Activated CD4-positive, alpha-beta T cell treated with anti-CD3 and anti-CD28 coated beads for 36 hours (primary cell): ENCODE measurements around the gene PKNOX2. TPM values are rescaled to one million over a fixed set of nuclear protein-coding genes. Genes with fewer than 3 reads are reported as not detected.

Experiments used
- ATAC-seq: fragments of 200-7000 bp; cut with Tn5 transposase; one replicate; pipeline ENCODE4 v1.10.0; 2021; ENCODE audit warnings: mild to moderate bottlenecking, moderate library complexity
- CTCF ChIA-PET: fragments of 350-600 bp; sonication (Branson Sonifier 250); formaldehyde crosslinking; loops from one replicate; lab custom pipeline; 2021; ENCODE audit warnings: antibody characterized with exemption; lab: Charles Lee
- POLR2A ChIA-PET: fragments of 350-600 bp; sonication (Branson Sonifier 250); formaldehyde crosslinking; loops from one replicate; lab custom pipeline; 2021; ENCODE audit warnings: antibody characterized with exemption, inconsistent platforms; lab: Charles Lee
- DNase-seq: peaks from one replicate; pipeline ENCODE4 v3.0.0-alpha.2; 2020
- H3K27ac Mint-ChIP-seq: one replicate; pipeline ENCODE4 v1.8.0; 2021; ENCODE audit warnings: mixed read lengths
- H3K27me3 Mint-ChIP-seq: one replicate; pipeline ENCODE4 v1.8.0; 2021; ENCODE audit warnings: mixed read lengths
- H3K36me3 Mint-ChIP-seq: one replicate; pipeline ENCODE4 v1.8.0; 2021; ENCODE audit warnings: low read depth, mixed read lengths
- H3K4me1 Mint-ChIP-seq: one replicate; pipeline ENCODE4 v1.8.0; 2021; ENCODE audit warnings: mixed read lengths
- H3K4me3 Mint-ChIP-seq: one replicate; pipeline ENCODE4 v1.8.0; 2021; ENCODE audit warnings: mild to moderate bottlenecking, moderate library complexity, mixed read lengths
- H3K9me3 Mint-ChIP-seq: one replicate; pipeline ENCODE4 v1.8.0; 2021; ENCODE audit warnings: low read depth, mixed read lengths
- intact Hi-C, 2 experiments: fragments of 100-400 bp; cut with DNase I in 1 of 2; cut with micrococcal nuclease in 1 of 2; formaldehyde crosslinking; loops; one replicate each; pipeline versions ENCODE4 v1.14.2 to v1.15.1; 2022 to 2024; cut with DNase I, micrococcal nuclease
- total RNA-seq, 2 experiments: library from RNA; stranded (reverse); gene quantifications; one replicate each; pipeline ENCODE4 v1.2.3, GENCODE V29; 2021

PKNOX2 gene
- total RNA-seq, 2 experiments from 2014 or later, result not detected

DNA sequence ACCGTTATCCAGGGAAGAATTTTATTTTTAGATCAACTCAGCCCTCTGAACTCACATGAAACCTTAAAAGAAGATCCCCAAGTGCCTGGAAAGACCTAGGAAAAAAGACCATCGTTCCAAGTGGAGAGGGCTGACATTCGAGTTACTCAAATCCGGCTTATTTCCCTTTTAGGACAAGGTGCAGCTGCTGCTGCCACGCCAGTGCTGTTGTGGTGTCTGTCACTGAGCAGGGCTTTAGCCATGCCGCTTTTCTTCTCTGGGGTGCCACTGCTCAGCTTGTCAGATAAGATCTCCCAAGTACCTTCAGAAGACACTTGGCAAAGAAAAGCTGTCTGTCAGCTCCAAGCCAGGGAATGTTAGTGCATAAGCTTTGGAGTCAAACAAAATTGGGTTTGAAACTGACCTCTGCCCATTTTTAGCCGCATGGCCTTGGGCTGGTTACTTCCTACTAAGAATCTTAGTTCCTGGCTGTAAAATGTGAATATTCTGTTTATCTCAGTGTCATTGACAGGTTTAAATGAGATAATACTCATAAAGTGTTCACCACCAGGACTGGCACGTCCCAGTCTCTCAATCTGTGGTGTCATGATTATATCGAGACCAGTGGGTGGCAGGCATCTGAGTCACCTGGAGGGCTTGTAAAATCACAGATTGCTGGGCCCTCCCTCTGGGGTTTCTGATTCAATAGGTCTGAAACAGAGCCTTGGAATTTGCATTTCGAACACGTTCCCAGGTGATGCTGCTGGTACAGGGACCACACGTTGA lies 117.5 kb downstream of the PKNOX2 start:
- intact Hi-C loops, result no loop called here
- Mint-ChIP-seq H3K9me3 (no peaks in the 10 kb centered on the region), H3K27me3 (peaks cover 3% of the 10 kb centered on the region), H3K36me3 (no peaks in the 10 kb centered on the region), H3K27ac (no peak overlapping the region), H3K4me1 (no peaks in the 10 kb centered on the region), H3K4me3 (no peak overlapping the region)
- ChIA-PET POLR2A (no interaction called here), CTCF (no interaction called here)
- ATAC-seq (peak; percentile 23), DNase-seq (peak; percentile 13)

- no peak for DNase-seq
- ATAC-seq, result no peak
- Mint-ChIP-seq H3K4me1 (no peaks in the 10 kb centered on the region), H3K27me3 (peaks cover 3% of the 10 kb centered on the region), H3K27ac (no peak overlapping the region), H3K4me3 (no peak overlapping the region), H3K36me3 (no peaks in the 10 kb centered on the region), H3K9me3 (no peaks in the 10 kb centered on the region)
- intact Hi-C loops, result no loop called here
- ChIA-PET CTCF (interaction anchor here (0.9 kb wide), 1 partner anchor 24 kb away, joined by 3 read pairs; no protein-coding TSS in a partner anchor), POLR2A (no interaction called here)
Observed at GRCh38 chr11:125282596-125282914, 118.0 kb downstream of the PKNOX2 start.

GRCh38 chr11:125284245-125284850 lies 119.8 kb downstream of the PKNOX2 start:
- H3K36me3 Mint-ChIP-seq, result no peaks in the 10 kb centered on the region
- H3K4me3 Mint-ChIP-seq, result no peak overlapping the region
- intact Hi-C loops, result no loop called here
- ATAC-seq, result no peak
- H3K4me1 Mint-ChIP-seq, result no peaks in the 10 kb centered on the region
- DNase-seq, result no peak
- H3K9me3 Mint-ChIP-seq, result no peaks in the 10 kb centered on the region
- POLR2A ChIA-PET, result no interaction called here
- peaks cover 3% of the 10 kb centered on the region for H3K27me3 Mint-ChIP-seq
- CTCF ChIA-PET, result interaction anchor here (0.7 to 1.7 kb wide), 2 partner anchors 62 to 639 kb away, joined by 3 read pairs; no protein-coding TSS in a partner anchor
- no peak overlapping the region for H3K27ac Mint-ChIP-seq

DNA sequence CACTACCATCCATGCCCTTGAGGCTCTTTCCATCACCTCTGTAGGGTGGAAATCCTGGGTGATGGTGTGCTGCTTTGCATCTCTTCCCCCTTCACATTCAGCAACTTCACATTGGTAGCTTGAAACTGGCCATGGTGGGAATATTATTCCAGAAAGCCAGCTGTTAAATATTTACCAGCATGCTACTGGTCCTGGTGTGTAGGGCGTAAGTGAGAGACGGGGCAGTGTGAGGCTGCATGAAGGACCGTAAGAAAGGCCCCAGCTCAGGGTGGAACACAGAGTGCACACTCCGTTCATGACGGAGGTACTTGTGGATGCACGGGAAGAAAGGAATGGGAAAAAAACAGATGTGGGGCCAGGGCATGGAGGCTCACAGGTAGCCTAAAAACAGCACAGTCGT lies 121.3 kb downstream of the PKNOX2 start:
- Mint-ChIP-seq H3K9me3 (no peaks in the 10 kb centered on the region), H3K4me3 (no peak overlapping the region), H3K27ac (no peak overlapping the region), H3K27me3 (peaks cover 3% of the 10 kb centered on the region), H3K36me3 (no peaks in the 10 kb centered on the region), H3K4me1 (no peaks in the 10 kb centered on the region)
- ATAC-seq (no peak), DNase-seq (no peak)
- intact Hi-C loops, result no loop called here
- POLR2A ChIA-PET, result no interaction called here
- CTCF ChIA-PET, result interaction anchor here (1.7 kb wide), 1 partner anchor 60 kb away, joined by 3 read pairs; no protein-coding TSS in a partner anchor

DNA sequence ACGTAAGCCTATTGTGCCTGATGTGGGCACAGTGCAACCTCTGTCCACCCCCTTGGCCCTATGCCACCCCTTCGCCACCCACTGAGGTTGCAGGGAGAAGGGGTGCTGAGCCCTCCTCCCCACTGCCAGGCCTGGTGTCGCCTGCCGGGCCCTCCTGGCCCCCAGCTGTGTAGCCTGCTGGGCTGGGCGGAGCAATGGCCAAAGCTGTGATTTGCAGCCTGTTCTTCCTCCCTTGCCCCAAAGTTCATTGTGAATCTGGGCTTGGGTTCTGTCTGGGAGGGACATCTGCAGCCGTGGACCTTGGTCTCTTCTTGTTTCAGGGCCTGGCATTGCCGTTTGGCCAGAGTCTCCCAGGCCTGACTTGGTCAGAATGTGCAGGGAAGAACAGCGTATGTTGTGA lies 121.9 kb downstream of the PKNOX2 start:
- ChIA-PET POLR2A (no interaction called here), CTCF (no interaction called here)
- H3K4me3 Mint-ChIP-seq, result no peak overlapping the region
- no peaks in the 10 kb centered on the region for H3K36me3 Mint-ChIP-seq
- no peak overlapping the region for H3K27ac Mint-ChIP-seq
- ATAC-seq (no peak), DNase-seq (no peak)
- H3K9me3 Mint-ChIP-seq, result no peaks in the 10 kb centered on the region
- intact Hi-C loops, result no loop called here
- H3K4me1 Mint-ChIP-seq, result no peaks in the 10 kb centered on the region
- H3K27me3 Mint-ChIP-seq, result peaks cover 3% of the 10 kb centered on the region

DNA sequence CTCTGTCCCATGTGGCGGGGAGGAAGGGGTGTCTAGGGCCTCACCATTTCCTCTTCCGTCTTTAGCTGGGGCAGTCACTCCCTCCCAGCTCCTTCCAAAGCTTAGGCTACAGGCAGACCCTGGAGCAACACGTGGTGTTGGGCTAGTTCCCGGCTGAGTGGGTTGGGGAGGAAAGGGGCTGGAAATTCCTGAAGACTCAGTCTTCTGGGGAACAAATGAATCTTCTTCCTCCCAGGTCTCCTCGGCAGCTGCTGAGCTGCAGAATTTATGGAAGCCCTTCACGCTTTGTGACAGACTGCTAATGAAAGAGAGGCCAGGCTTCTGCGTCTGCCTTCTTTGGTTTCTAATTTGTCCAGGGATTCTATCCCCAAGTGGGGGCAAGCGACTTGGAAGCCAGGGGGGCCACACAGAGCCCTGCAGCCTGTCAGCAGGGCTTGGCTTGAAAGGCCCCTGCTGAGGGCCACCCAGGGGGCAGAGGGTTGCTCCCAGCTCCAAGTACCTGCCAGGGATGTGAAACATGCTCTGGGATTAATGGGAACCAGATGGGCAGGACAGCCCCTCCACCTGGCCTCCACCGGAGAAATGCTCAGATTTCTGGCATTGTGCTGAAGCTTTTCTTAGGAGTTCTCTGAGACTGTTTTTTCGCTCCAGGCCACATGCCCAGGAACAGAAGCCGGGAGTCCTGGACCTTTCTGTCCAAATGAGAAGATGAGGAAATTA lies 123.1 kb downstream of the PKNOX2 start:
- intact Hi-C loops, result no loop called here
- no peak for ATAC-seq
- CTCF ChIA-PET, result no interaction called here
- Mint-ChIP-seq H3K27me3 (peaks cover 3% of the 10 kb centered on the region), H3K4me3 (no peak overlapping the region), H3K36me3 (no peaks in the 10 kb centered on the region), H3K4me1 (no peaks in the 10 kb centered on the region), H3K27ac (no peak overlapping the region), H3K9me3 (no peaks in the 10 kb centered on the region)
- no peak for DNase-seq
- POLR2A ChIA-PET, result no interaction called here

DNA sequence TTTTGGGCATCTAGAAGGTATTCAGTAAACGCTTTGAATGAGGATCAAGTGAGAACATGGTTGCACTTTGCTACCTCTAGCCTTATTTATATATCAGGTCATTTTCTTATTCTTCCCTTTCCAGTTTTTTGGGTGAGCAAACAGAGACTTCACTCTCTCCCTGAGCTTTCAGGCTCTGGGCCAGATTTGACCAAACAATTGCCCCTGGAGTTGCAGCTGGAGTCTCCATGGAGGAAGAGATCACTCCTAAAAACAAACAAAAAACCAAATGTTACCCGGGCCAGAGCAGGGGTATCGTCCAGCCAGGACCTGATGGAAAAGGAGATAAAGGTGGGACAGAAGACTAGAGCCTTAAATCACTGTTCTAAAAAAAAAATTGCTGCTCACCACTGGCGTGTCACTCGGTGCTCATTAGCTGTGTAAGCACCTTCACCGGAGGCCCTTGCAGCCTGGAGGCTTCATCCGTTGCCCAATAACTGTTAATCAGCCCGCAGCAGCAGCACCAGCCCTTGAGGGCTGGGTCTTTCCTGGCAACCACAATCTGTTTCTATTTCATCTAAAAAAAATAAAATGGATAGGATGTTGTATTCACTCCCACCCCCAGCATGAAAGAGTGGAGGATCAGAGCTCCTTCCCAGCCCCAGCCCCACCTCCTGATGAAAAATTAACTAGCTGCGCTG lies 125.0 kb downstream of the PKNOX2 start:
- CTCF ChIA-PET, result no interaction called here
- no peak for ATAC-seq
- H3K36me3 Mint-ChIP-seq, result no peaks in the 10 kb centered on the region

GRCh38 chr11:125290263-125290662 lies 125.7 kb downstream of the PKNOX2 start:
- Mint-ChIP-seq H3K36me3 (no peaks in the 10 kb centered on the region), H3K27ac (no peak overlapping the region), H3K4me1 (no peaks in the 10 kb centered on the region), H3K4me3 (no peak overlapping the region), H3K27me3 (peaks cover 3% of the 10 kb centered on the region), H3K9me3 (no peaks in the 10 kb centered on the region)
- ATAC-seq (no peak), DNase-seq (no peak)
- CTCF ChIA-PET, result no interaction called here
- POLR2A ChIA-PET, result no interaction called here
- intact Hi-C loops, result no loop called here

More for the DNA sequence above, 125.0 kb downstream of the PKNOX2 start:
- H3K4me1 Mint-ChIP-seq, result no peaks in the 10 kb centered on the region
- H3K4me3 Mint-ChIP-seq, result no peak overlapping the region
- intact Hi-C loops, result no loop called here
- no peak overlapping the region for H3K27ac Mint-ChIP-seq
- no peak for DNase-seq
- POLR2A ChIA-PET, result no interaction called here
- peaks cover 3% of the 10 kb centered on the region for H3K27me3 Mint-ChIP-seq
- H3K9me3 Mint-ChIP-seq, result no peaks in the 10 kb centered on the region

- POLR2A ChIA-PET, result no interaction called here
- intact Hi-C loops, result no loop called here
- no peaks in the 10 kb centered on the region for H3K36me3 Mint-ChIP-seq
- ATAC-seq, result no peak
- H3K4me3 Mint-ChIP-seq, result no peak overlapping the region
- no peak for DNase-seq
- H3K4me1 Mint-ChIP-seq, result no peaks in the 10 kb centered on the region
- CTCF ChIA-PET, result no interaction called here
- peaks cover 7% of the 10 kb centered on the region for H3K27me3 Mint-ChIP-seq
- H3K27ac Mint-ChIP-seq, result no peak overlapping the region
- H3K9me3 Mint-ChIP-seq, result no peaks in the 10 kb centered on the region
Observed at GRCh38 chr11:125292100-125292499, 127.5 kb downstream of the PKNOX2 start.

DNA sequence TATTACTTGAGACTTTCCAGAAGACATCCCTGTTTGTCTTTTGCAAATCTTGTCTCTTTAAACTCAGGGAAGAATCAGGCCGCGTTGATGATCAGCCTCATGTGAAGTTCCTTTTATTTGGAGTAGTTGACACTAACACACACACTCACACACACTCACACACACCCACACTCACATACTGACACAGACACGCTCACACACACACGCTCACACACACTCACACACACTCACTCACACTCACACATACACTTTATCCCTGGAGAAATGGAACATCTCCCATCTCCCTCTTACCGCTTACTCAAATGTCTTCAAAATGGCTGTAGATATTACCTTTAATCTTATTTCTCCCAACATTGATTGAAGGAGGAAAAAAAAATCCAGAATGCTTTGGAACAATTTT lies 129.0 kb downstream of the PKNOX2 start:
- no peaks in the 10 kb centered on the region for H3K36me3 Mint-ChIP-seq

GRCh38 chr11:125295931-125296330 lies 131.4 kb downstream of the PKNOX2 start:
- DNase-seq (no peak), ATAC-seq (no peak)
- no peak overlapping the region for H3K4me3 Mint-ChIP-seq
- no peak overlapping the region for H3K27ac Mint-ChIP-seq
- H3K36me3 Mint-ChIP-seq, result no peaks in the 10 kb centered on the region
- intact Hi-C loops, result no loop called here
- H3K9me3 Mint-ChIP-seq, result no peaks in the 10 kb centered on the region
- POLR2A ChIA-PET, result no interaction called here
- peaks cover 7% of the 10 kb centered on the region for H3K27me3 Mint-ChIP-seq
- H3K4me1 Mint-ChIP-seq, result no peaks in the 10 kb centered on the region
- CTCF ChIA-PET, result no interaction called here

More for the DNA sequence above, 129.0 kb downstream of the PKNOX2 start:
- no peaks in the 10 kb centered on the region for H3K4me1 Mint-ChIP-seq
- DNase-seq, result no peak
- intact Hi-C loops, result no loop called here
- H3K27ac Mint-ChIP-seq, result no peak overlapping the region
- CTCF ChIA-PET, result no interaction called here
- H3K4me3 Mint-ChIP-seq, result no peak overlapping the region
- POLR2A ChIA-PET, result no interaction called here
- ATAC-seq, result no peak
- no peaks in the 10 kb centered on the region for H3K9me3 Mint-ChIP-seq
- H3K27me3 Mint-ChIP-seq, result peaks cover 7% of the 10 kb centered on the region
